ENCODE data around the gene PRKD3.

Gene PRKD3

DNA sequence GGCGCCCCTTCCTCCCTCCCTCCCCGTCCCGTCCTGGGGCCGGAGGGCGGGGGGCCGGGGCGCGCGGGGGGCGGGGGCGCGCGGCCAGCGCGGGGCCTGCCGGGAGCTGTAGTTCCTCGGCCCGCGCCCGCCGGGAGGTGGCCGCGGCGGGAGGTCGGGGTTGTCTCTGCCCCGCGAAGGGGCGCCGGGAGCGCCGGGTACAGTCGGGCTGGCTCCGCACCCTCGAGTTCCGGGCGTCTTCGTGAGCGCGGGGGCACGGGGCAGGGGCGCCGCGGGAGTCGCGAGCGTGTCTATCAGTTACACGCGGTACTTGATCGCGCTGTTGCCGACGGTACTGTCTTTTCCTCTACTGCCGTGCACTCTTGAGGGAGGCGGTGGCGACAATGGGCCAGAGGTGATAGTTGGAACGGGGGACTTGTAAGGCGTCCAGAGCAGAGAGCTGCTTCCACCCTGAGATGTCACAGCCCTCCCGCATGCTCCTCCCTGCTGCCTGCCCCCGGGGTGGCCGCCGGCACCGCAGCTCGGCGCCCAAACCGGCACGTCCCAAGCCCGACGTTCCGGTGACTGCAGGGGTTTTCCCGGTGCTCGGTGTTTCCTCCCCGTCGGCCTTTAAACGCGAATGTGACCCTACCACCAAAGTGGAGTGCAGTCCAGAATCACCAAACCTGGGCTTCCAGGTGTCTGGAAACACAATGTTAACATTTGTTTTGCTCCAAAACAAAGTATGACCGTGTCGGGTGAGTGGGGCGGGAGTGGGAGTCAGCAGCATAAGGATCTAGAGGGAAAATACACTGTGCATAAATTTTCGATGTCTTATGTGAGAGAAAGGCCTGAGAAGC lies at the start of gene PRKD3:
Gene PRKD3, minus strand, starts transcription at position 48 of the 839 bp plus-strand sequence. CDS start 8,309 bp downstream, outside the sequence.
- peak; percentile 69 for DNase-seq
- in situ Hi-C loops (cut with MboI; ENCODE audit: low pct_unique_long_range_greater_than_20kb, low sequenced_read_pairs): no loop called here

DNA sequence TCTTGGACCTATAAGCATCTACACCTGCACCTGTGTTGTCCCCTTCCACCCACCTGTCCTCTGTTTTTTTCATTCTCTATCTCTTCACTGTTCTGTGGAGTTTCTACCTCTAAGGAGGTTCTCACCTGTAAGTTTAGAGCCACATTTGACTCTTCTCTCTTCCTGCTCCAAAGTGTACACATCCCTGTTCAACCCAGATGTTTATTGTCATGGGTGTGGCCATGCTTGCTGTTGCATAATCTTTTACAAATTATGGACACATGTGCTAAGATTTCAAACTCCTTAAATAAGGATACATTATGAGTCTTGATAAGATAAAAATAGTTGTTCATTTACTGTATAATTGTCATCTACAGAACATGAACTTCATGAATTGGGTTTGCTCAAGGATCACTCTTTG lies 47.4 kb upstream of the PRKD3 start:
- in situ Hi-C loops (cut with MboI; ENCODE audit: low pct_unique_long_range_greater_than_20kb, low sequenced_read_pairs): no loop called here
- no peak for DNase-seq

DNA sequence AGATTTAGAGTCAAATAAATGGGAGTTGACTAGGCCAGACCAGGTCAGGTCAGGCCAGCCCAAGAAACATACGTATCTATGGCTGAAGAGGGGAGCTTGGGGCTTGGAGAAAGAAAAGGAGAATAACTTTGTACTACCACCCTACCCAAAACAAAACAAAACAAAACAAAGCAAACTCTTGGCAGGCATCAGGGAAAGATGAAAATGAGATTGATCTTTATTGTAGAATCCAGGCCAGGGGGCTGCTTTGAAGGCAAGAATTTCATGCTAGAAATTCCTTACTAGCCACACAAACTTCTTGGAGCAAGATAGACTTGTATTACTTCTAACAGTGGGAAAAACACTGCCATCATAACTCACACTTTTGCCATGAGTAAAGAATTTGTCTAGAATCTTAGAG lies 46.0 kb upstream of the PRKD3 start:
- in situ Hi-C loops (cut with MboI; ENCODE audit: low pct_unique_long_range_greater_than_20kb, low sequenced_read_pairs): no loop called here
- DNase-seq: no peak

DNA sequence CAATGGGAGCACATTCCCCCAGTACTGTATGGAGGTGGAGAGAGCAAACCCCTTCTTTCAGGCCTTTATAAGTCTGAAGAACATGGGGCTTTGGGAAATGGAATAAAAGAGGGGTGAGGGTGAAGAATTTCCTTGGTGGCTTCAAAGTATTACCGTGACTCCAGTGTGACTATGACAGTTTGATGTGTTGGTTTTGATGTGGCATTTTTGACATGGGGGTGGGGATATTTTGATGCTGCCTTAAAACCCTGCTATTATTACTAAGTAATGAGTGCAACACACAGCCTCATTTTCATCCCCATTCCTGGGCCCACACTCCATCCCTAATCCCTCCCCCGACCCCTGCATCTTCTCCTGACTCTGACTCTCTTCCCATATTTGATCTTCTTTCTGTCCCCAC lies 43.4 kb upstream of the PRKD3 start:
- DNase-seq: no peak
- in situ Hi-C loops (cut with MboI; ENCODE audit: low pct_unique_long_range_greater_than_20kb, low sequenced_read_pairs): no loop called here

DNA sequence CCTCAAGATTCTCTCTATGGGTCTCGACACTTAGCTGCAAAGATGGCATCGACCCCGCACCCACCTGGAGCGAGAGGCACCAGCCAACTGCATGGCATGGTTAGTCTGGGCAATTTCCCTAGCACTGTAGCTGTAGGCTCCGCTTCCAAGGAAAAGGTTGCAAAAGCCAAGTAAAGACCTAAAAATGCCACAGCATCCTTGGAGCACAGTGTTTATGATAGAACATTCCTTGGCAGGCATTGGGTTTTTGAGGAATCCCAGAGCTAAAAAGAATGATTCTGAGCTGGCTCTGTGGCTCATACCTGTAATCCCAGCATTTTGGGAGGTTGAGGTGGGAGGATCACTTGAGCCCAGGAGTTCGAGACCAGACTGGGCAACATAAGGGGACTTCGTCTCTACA lies 42.7 kb upstream of the PRKD3 start:
- in situ Hi-C loops (cut with MboI; ENCODE audit: low pct_unique_long_range_greater_than_20kb, low sequenced_read_pairs): no loop called here

GRCh38 chr2:37366773-37367172 lies 42.1 kb upstream of the PRKD3 start:
- DNase-seq: no peak
- in situ Hi-C loops (cut with MboI; ENCODE audit: low pct_unique_long_range_greater_than_20kb, low sequenced_read_pairs): no loop called here

More for the DNA sequence above, 42.7 kb upstream of the PRKD3 start:
- DNase-seq: no peak

- DNase-seq: no peak
- in situ Hi-C loops (cut with MboI; ENCODE audit: low pct_unique_long_range_greater_than_20kb, low sequenced_read_pairs): no loop called here
These were observed 41.0 kb upstream of the PRKD3 start for GRCh38 chr2:37365669-37366068.

DNA sequence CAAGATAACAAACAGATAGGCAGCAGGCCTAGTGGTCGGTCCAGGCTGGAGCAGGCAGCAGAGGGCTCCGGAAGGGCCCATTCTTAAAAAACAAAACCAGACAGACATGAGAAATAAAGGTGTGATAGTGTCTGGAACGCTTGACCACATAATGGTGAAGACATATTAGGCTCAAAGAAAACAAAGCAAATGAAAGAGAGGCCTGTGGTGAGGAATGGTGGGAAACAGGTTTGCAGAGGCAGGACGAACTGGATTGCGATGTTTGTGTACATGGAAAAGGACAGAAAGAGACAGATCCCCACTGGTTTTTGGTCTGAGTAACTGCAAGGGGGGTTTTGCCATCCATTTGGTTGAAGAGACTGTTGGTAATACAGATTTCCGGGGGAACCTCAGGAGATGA lies 39.7 kb upstream of the PRKD3 start:
- in situ Hi-C loops (cut with MboI; ENCODE audit: low pct_unique_long_range_greater_than_20kb, low sequenced_read_pairs): no loop called here
- DNase-seq: no peak

DNA sequence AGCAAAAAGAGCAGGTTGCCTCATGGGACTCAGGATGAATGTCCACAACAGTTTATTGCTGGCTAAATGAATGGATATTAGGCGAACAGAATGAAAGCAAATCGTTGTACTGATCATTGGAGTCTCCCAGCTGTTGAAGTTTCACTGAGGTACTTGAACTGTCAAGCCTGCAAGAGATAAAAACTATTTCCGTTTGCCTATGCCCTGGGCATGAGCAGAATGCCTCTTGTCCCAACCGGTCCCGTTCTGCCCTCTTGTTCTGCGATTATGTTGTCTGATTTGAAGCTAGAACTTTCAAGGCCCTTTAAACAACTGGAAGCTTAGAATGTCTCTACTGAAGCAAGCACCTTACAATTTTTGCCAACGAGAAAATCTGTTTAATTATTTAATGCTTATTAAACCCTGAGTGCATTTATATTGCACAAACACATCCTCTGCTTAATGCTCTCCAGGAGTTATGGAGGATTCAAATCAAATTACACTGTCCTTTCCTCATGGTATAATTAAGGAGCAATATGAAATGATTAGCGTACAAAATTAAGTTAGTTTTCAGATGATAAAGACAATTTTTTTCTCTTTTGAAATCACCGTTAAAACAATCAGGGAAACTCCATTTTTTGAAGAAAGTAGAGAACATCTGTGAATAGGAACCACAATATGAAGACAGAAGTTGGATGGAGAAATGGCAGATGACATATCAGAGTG lies 37.5 kb upstream of the PRKD3 start:
- DNase-seq: no peak
- in situ Hi-C loops (cut with MboI; ENCODE audit: low pct_unique_long_range_greater_than_20kb, low sequenced_read_pairs): no loop called here

DNA sequence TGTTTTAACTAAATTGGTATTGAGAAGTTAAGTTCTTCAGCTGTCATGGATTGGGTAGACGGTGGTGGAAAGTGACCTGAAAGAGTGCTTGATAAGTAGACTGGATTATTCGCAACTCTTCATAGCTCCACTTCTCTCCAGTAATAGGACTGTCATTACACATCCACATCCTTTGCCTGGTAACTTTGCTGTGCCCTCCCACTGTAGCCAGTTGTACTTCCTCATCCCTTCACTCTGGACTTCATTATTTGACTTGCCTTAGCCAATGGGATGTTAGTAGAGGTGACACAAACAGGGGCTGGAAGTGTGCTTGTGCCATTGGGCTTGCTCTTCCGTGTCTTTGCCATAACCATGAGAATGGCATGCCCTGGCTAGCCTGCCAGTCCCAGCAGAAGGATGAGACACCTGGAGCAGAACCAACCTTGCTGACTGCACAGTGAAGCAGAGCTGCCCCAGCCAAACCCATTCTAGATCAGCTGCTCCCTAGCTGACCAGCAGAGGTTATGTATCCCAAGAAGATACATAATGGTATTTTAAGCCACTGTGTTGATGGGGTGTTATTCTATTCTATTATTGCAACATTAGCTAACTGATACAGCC lies 36.7 kb upstream of the PRKD3 start:
- in situ Hi-C loops (cut with MboI; ENCODE audit: low pct_unique_long_range_greater_than_20kb, low sequenced_read_pairs): no loop called here
- no peak for DNase-seq

GRCh38 chr2:37358466-37358865 lies 33.8 kb upstream of the PRKD3 start:
- in situ Hi-C loops (cut with MboI; ENCODE audit: low pct_unique_long_range_greater_than_20kb, low sequenced_read_pairs): no loop called here
- DNase-seq: no peak

DNA sequence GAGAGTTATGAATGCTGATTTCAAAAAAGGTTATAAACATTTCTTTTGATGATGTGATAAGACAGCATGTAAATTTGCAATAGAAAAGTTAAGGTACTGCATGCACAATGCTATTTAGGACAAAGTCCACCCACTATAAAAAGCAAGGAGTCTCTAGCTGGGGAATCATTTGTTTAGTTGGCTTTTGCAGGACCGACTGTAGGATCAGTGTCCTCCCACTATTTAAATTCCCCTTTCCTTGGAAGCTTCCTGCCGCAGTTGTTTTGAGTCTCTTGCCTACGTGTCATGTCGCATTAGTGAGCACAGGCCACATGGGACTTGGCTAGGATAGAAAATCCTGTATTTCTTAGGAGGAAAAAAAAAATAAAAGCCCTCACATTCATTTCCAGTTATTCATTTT lies 32.9 kb upstream of the PRKD3 start:
- DNase-seq: no peak
- in situ Hi-C loops (cut with MboI; ENCODE audit: low pct_unique_long_range_greater_than_20kb, low sequenced_read_pairs): no loop called here

DNA sequence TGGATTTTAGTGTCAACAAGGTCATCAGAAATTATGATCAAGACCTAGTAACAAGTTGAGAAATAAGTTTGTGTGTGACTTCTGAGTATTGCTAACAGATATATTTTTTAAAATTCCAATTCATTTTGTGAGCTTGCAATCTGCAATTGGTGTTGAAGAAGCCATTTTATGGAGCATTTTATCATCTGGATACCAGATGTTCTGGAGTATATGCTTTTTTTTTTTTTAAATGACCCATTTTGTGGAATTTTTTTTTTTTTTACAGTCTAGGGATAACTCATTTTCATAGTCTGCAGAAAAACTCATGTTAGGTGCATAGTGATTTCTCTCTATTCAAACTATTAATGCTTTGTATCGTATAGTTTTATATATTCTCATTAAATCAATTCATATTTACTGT lies 32.4 kb upstream of the PRKD3 start:
- in situ Hi-C loops (cut with MboI; ENCODE audit: low pct_unique_long_range_greater_than_20kb, low sequenced_read_pairs): no loop called here
- DNase-seq: no peak

GRCh38 chr2:37356299-37356698 lies 31.7 kb upstream of the PRKD3 start:
- no peak for DNase-seq
- in situ Hi-C loops (cut with MboI; ENCODE audit: low pct_unique_long_range_greater_than_20kb, low sequenced_read_pairs): no loop called here

- in situ Hi-C loops (cut with MboI; ENCODE audit: low pct_unique_long_range_greater_than_20kb, low sequenced_read_pairs): no loop called here
These were observed 31.1 kb upstream of the PRKD3 start for GRCh38 chr2:37355735-37356134.

GRCh38 chr2:37354531-37354930 lies 29.9 kb upstream of the PRKD3 start:
- no peak for DNase-seq
- in situ Hi-C loops (cut with MboI; ENCODE audit: low pct_unique_long_range_greater_than_20kb, low sequenced_read_pairs): no loop called here

More at GRCh38 chr2:37355735-37356134, 31.1 kb upstream of the PRKD3 start:
- no peak for DNase-seq

DNA sequence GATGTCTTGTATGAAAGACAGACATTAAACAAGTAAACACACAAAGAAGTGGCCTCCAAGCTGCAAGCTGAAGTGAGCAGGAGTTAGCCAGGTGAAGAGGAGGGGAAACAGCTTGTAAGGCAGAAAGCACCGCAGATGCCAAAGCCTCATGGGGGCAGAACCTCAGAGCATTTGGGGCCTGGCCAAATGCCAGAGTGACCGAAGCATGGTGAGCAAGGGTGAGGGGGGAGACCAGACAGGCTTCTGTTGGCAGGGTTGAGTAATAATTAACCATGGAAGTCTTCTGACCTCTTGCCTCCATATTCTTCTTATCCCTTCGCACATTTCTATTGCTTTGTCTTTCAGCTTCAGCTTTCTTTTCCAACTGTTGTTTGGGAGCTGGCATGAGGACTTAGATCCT lies 25.4 kb upstream of the PRKD3 start:
- in situ Hi-C loops (cut with MboI; ENCODE audit: low pct_unique_long_range_greater_than_20kb, low sequenced_read_pairs): no loop called here
- peak; percentile 27 for DNase-seq

DNA sequence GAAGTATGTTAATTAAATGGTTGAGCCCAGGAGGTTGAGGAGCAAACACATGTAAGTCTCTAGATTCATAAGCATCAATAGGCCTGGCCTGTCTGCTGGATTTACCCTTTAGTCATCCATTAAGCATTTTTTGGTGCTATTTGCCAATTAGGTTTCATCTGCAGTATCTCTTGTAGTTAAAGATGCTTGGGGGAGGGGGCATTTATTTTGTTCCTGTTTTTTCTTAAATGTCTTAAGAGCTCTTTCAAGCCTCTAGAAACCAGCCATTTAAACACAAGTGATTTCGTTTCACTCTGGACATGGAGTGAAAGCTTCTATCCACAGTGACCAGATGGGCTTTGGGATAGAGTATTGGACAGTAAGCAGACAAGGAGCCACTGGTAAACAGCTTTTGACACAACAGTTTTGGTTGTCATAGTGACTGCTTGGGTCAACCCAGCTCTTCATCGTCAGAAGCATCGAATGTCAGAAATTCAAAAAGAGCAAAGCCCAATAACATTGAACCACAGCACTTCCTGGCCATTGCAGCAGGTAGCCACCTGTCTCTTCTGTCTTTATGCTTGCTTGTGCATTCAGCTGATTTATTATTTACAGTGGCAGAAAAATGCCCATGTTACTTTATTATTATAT lies 24.7 kb upstream of the PRKD3 start:
- peak; percentile 46 for DNase-seq

GRCh38 chr2:37348155-37348554 lies 23.5 kb upstream of the PRKD3 start:
- no peak for DNase-seq
- in situ Hi-C loops (cut with MboI; ENCODE audit: low pct_unique_long_range_greater_than_20kb, low sequenced_read_pairs): no loop called here

More for the DNA sequence above, 24.7 kb upstream of the PRKD3 start:
- in situ Hi-C loops (cut with MboI; ENCODE audit: low pct_unique_long_range_greater_than_20kb, low sequenced_read_pairs): no loop called here

All from KBM-7 (cell line).